CD4-positive, alpha-beta T cell (primary cell): ENCODE results near the gene SNRNP200. TPM values are rescaled to one million over a fixed set of nuclear protein-coding genes. Genes with fewer than 3 reads are reported as not detected.

ENCODE experiments used
- ATAC-seq: fragments of 200-7000 bp; cut with Tn5 transposase; one replicate; pipeline ENCODE4 v1.10.0; 2022; ENCODE audit warnings: mild to moderate bottlenecking; ENCODE audit not compliant: poor library complexity
- CTCF ChIA-PET: fragments of 350-600 bp; sonication (Branson Sonifier 250); formaldehyde crosslinking; loops from one replicate; lab custom pipeline; 2021; ENCODE audit warnings: antibody characterized with exemption, inconsistent platforms; lab: Charles Lee
- POLR2A ChIA-PET: fragments of 350-600 bp; sonication (Branson Sonifier 250); formaldehyde crosslinking; loops from one replicate; lab custom pipeline; 2021; ENCODE audit warnings: antibody characterized with exemption, inconsistent platforms; lab: Charles Lee
- DNase-seq, 14 experiments: peaks; one replicate each; pipeline ENCODE4 v3.0.0-alpha.2; 2013 to 2020; ENCODE audit warnings: mixed read lengths in 2 of 14
- H3K27ac ChIP-seq, 2 donors: one replicate each; pipeline versions ENCODE4 v1.5.1 to v1.7.0; 2013; ENCODE audit warnings: low read length in 2 of 2, low read depth in 1 of 2, mild to moderate bottlenecking in 1 of 2
- H3K27me3 ChIP-seq, 2 experiments: 1 replicate in 1 of 2; 2 replicates in 1 of 2; pipeline versions ENCODE4 v1.6.1 to v1.7.0; 2013; ENCODE audit warnings: low read length in 2 of 2, control low read depth in 1 of 2, mild to moderate bottlenecking in 1 of 2, moderate library complexity in 1 of 2; ENCODE audit not compliant: insufficient read depth in 2 of 2, control insufficient read depth in 1 of 2
- H3K36me3 ChIP-seq: one replicate; pipeline ENCODE4 v1.6.1; 2013; ENCODE audit warnings: low read length, control low read depth; ENCODE audit not compliant: insufficient read depth
- H3K4me1 ChIP-seq: one replicate; pipeline ENCODE4 v1.6.1; 2013; ENCODE audit warnings: low read length, control low read depth; ENCODE audit not compliant: insufficient read depth
- H3K4me3 ChIP-seq: one replicate; pipeline ENCODE4 v1.5.1; 2013; ENCODE audit warnings: mild to moderate bottlenecking, low read length, moderate library complexity
- H3K9me3 ChIP-seq, 2 experiments: 1 replicate in 1 of 2; 2 replicates in 1 of 2; pipeline versions ENCODE4 v1.6.1 to v1.7.0; 2013; ENCODE audit warnings: low read length in 2 of 2, mild to moderate bottlenecking in 2 of 2, control low read depth in 1 of 2, moderate library complexity in 1 of 2; ENCODE audit not compliant: control insufficient read depth in 1 of 2, insufficient read depth in 1 of 2
- H3K27ac Mint-ChIP-seq: one replicate; pipeline ENCODE4 v1.8.0; 2020; ENCODE audit warnings: mixed read lengths
- H3K27me3 Mint-ChIP-seq: one replicate; pipeline ENCODE4 v1.8.0; 2021; ENCODE audit warnings: mixed read lengths
- H3K36me3 Mint-ChIP-seq: one replicate; pipeline ENCODE4 v1.8.0; 2021; ENCODE audit warnings: low read depth, mixed read lengths
- H3K4me1 Mint-ChIP-seq: one replicate; pipeline ENCODE4 v1.8.0; 2021; ENCODE audit warnings: low read depth, mixed read lengths
- H3K4me3 Mint-ChIP-seq: one replicate; pipeline ENCODE4 v1.8.0; 2020; ENCODE audit warnings: mild to moderate bottlenecking, mixed read lengths
- H3K9me3 Mint-ChIP-seq: one replicate; pipeline ENCODE4 v1.8.0; 2020; ENCODE audit warnings: mixed read lengths
- intact Hi-C, 2 experiments: fragments of 100-400 bp; cut with DNase I in 1 of 2; cut with micrococcal nuclease in 1 of 2; formaldehyde crosslinking; loops; one replicate each; pipeline versions ENCODE4 v1.15.1 to v1.9.0; 2023 to 2025; cut with DNase I, micrococcal nuclease
- total RNA-seq, 174 experiments: library from RNA in 2 of 174; stranded (reverse) in 2 of 174; gene quantifications; one replicate each; pipeline ENCODE4 v1.2.3 and lab custom pipeline; 2021 to 2026
- TF ChIP-seq, protein P1 (sequence below): fragments of 200-600 bp; IDR thresholded peaks from one replicate; pipeline ENCODE4 v1.8.0; 2022; ENCODE audit warnings: antibody characterized with exemption, mild to moderate bottlenecking

Gene SNRNP200
- total RNA-seq, 2 experiments from 2014 or later = 274 to 297 TPM

DNA sequence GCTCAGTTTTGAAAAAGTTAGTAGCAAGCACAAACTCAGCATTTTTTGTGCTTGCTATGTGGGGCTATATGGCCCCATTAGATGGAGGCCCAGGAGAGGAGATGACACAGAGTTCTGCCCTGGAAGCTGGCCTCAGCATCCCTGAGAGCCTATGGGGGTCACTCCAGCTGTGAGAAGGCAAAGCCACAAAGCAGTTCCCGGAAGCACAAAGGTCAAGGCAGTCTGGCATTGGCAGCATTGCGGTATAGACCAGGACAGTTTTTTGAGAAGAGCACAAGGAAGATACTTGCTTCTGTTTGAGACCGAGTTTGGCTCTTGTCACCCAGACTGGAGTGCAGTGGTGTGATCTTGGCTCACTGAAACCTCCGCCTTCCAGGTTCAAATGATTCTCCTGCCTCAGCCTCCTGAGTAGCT lies 12.2 kb upstream of the SNRNP200 start:
- no peaks in the 10 kb centered on the region for H3K27me3 ChIP-seq
- intact Hi-C loops = no loop called here
- POLR2A ChIA-PET = interaction anchor here (0.7 kb wide), 1 partner anchor 252 kb away, joined by 3 read pairs; no protein-coding TSS in a partner anchor
- TF ChIP-seq, protein P1, sequence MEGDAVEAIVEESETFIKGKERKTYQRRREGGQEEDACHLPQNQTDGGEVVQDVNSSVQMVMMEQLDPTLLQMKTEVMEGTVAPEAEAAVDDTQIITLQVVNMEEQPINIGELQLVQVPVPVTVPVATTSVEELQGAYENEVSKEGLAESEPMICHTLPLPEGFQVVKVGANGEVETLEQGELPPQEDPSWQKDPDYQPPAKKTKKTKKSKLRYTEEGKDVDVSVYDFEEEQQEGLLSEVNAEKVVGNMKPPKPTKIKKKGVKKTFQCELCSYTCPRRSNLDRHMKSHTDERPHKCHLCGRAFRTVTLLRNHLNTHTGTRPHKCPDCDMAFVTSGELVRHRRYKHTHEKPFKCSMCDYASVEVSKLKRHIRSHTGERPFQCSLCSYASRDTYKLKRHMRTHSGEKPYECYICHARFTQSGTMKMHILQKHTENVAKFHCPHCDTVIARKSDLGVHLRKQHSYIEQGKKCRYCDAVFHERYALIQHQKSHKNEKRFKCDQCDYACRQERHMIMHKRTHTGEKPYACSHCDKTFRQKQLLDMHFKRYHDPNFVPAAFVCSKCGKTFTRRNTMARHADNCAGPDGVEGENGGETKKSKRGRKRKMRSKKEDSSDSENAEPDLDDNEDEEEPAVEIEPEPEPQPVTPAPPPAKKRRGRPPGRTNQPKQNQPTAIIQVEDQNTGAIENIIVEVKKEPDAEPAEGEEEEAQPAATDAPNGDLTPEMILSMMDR = no peak
- Mint-ChIP-seq H3K36me3 (no peaks in the 10 kb centered on the region), H3K4me3 (no peak overlapping the region), H3K9me3 (no peaks in the 10 kb centered on the region), H3K4me1 (peaks cover 35% of the 10 kb centered on the region), H3K27ac (no peak overlapping the region), H3K27me3 (peaks cover 3% of the 10 kb centered on the region)
- DNase-seq (no peak), ATAC-seq (no peak)
- H3K9me3 ChIP-seq = no peaks in the 10 kb centered on the region
- H3K36me3 ChIP-seq = no peaks in the 10 kb centered on the region
- no peak overlapping the region for H3K4me3 ChIP-seq
- H3K4me1 ChIP-seq = peaks cover 58% of the 10 kb centered on the region
- no peak overlapping the region for H3K27ac ChIP-seq
- CTCF ChIA-PET = no interaction called here

GRCh38 chr2:96316999-96317398 lies 11.7 kb upstream of the SNRNP200 start:
- Histone ChIP-seq H3K36me3 (no peaks in the 10 kb centered on the region), H3K4me3 (no peak overlapping the region), H3K27ac (no peak overlapping the region), H3K9me3 (no peaks in the 10 kb centered on the region), H3K4me1 (peaks cover 52% of the 10 kb centered on the region), H3K27me3 (no peaks in the 10 kb centered on the region)
- DNase-seq (no peak), ATAC-seq (no peak)
- Mint-ChIP-seq H3K36me3 (no peaks in the 10 kb centered on the region), H3K27me3 (peaks cover 2% of the 10 kb centered on the region), H3K9me3 (no peaks in the 10 kb centered on the region), H3K4me3 (peak overlapping the region; percentile 23), H3K27ac (no peak overlapping the region), H3K4me1 (peaks cover 33% of the 10 kb centered on the region)
- ChIA-PET CTCF (no interaction called here), POLR2A (no interaction called here)
- TF ChIP-seq, protein P1 = no peak
- intact Hi-C loops = no loop called here

- POLR2A ChIA-PET = no interaction called here
- peak; percentile 57 for ATAC-seq
Observed at GRCh38 chr2:96315400-96316071, 10.2 kb upstream of the SNRNP200 start.

More at GRCh38 chr2:96315400-96316071, 10.2 kb upstream of the SNRNP200 start:
- Mint-ChIP-seq H3K9me3 (no peaks in the 10 kb centered on the region), H3K4me3 (peak overlapping the region; percentile 35), H3K27me3 (no peaks in the 10 kb centered on the region), H3K27ac (peak overlapping the region; percentile 57), H3K4me1 (peaks cover 26% of the 10 kb centered on the region), H3K36me3 (no peaks in the 10 kb centered on the region)
- Histone ChIP-seq H3K36me3 (no peaks in the 10 kb centered on the region), H3K4me1 (peaks cover 42% of the 10 kb centered on the region), H3K27me3 (no peaks in the 10 kb centered on the region), H3K9me3 (no peaks in the 10 kb centered on the region), H3K4me3 (no peak overlapping the region), H3K27ac (peak overlapping the region in 1 of 2 donors; percentile 35)
- CTCF ChIA-PET = no interaction called here
- TF ChIP-seq, protein P1 = no peak
- peak in 7 of 14 experiments; percentile 9 to 52 (median 24) for DNase-seq
- intact Hi-C loops = no loop called here
